ENCODE results near the gene SLC25A13.

The SLC25A13 gene

GRCh38 chr7:96308950-96309263, 13.0 kb downstream of the SLC25A13 start:
- Histone ChIP-seq H2AK5ac (ENCODE audit: low read length) (no peak overlapping the region), H4K12ac (ENCODE audit: low read depth, low read length) (no peak overlapping the region), H3K18ac (ENCODE audit: low read length) (no peak overlapping the region), H3K27ac (ENCODE audit: low read depth, low read length) (no peak overlapping the region), H4K91ac (ENCODE audit: low read depth, low read length) (no peak overlapping the region), H2BK12ac (ENCODE audit: low read length) (no peak overlapping the region), H4K8ac (ENCODE audit: low read depth, low read length) (no peak overlapping the region), H3K14ac (ENCODE audit: low read length) (no peak overlapping the region), H3K27me3 (ENCODE audit: insufficient read depth, low read length) (no peaks in the 10 kb centered on the region), H3K9me3 (ENCODE audit: insufficient read depth, low read depth, low read length) (no peaks in the 10 kb centered on the region), H3K23ac (ENCODE audit: low read length) (no peak overlapping the region), H3K79me2 (ENCODE audit: control insufficient read depth, insufficient read depth, low read length, poor library complexity) (peaks cover 2% of the 10 kb centered on the region), H2AFZ (ENCODE audit: insufficient read depth, low read length, poor library complexity) (no peak overlapping the region), H2BK5ac (ENCODE audit: low read depth, low read length, poor library complexity) (no peak overlapping the region), H2BK120ac (ENCODE audit: insufficient read depth, low read length, poor library complexity) (no peak overlapping the region), H3K4me2 (ENCODE audit: low read length) (no peak overlapping the region), H3K4ac (ENCODE audit: low read depth, low read length) (no peak overlapping the region), H3K36me3 (ENCODE audit: control insufficient read depth in 1 of 2, insufficient read depth in 2 of 2, low read length in 2 of 2) (no peaks in the 10 kb centered on the region), H3K4me3 (ENCODE audit: low read depth, low read length) (no peak overlapping the region), H3K4me1 (ENCODE audit: control insufficient read depth in 1 of 2, insufficient read depth in 2 of 2, low read length in 2 of 2) (peaks cover 0 to 2% of the 10 kb centered on the region in 2 experiments), H3K9ac (ENCODE audit: low read length) (no peak overlapping the region), H3K79me1 (ENCODE audit: low read length) (no peaks in the 10 kb centered on the region)
- no peak for DNase-seq

DNA sequence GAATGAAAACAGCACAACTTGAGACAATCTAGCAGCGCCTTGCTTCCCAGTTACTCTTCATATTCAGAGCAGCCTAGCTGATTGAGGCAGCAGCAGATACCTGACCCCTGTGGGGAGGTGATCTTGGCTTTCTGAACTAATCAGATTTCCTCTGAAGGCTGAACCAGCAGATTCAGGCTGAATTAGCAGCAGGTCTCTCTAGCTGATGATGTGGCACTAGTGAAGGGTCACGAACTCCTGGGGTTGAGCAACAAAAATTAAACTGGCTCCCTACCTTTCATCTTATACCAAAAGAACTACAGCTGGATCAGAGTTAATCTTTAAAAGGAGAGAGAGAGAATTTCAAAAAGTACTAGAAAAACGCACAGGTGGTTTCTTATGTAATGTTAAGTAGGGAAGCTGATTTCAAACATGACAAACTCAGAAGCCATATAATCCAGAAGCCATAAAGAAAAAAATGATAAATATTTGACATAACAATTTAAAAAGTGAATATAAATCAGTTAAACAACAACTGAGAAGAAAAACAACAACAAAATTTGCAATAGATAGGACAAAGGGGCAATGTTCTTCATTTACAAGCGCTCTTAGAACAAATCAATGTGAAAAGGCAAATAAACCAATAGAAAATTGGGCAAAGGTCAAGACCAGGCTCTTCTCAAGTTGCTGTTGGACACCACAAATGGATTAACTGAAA, 13.5 kb downstream of the SLC25A13 start:
- no peak overlapping the region for H4K12ac ChIP-seq (ENCODE audit: low read depth, low read length)
- no peaks in the 10 kb centered on the region for H3K27me3 ChIP-seq (ENCODE audit: insufficient read depth, low read length)
- no CpG with 5 or more reads among the region's 4 CpGs for WGBS (ENCODE audit: extremely low coverage, insufficient coverage, insufficient read length)
- no peaks in the 10 kb centered on the region for H3K36me3 ChIP-seq (ENCODE audit: control insufficient read depth in 1 of 2, insufficient read depth in 2 of 2, low read length in 2 of 2)
- H4K91ac ChIP-seq (ENCODE audit: low read depth, low read length) = no peak overlapping the region
- no peak overlapping the region for H2AFZ ChIP-seq (ENCODE audit: insufficient read depth, low read length, poor library complexity)
- H3K79me1 ChIP-seq (ENCODE audit: low read length) = no peaks in the 10 kb centered on the region
- no peak overlapping the region for H3K4ac ChIP-seq (ENCODE audit: low read depth, low read length)
- H3K9me3 ChIP-seq (ENCODE audit: insufficient read depth, low read depth, low read length) = no peaks in the 10 kb centered on the region
- H3K18ac ChIP-seq (ENCODE audit: low read length) = no peak overlapping the region
- no peak overlapping the region for H4K8ac ChIP-seq (ENCODE audit: low read depth, low read length)
- no peak overlapping the region for H2AK5ac ChIP-seq (ENCODE audit: low read length)
- no peak overlapping the region for H3K27ac ChIP-seq (ENCODE audit: low read depth, low read length)
- H2BK5ac ChIP-seq (ENCODE audit: low read depth, low read length, poor library complexity) = no peak overlapping the region
- no peak overlapping the region for H3K9ac ChIP-seq (ENCODE audit: low read length)
- H3K4me1 ChIP-seq (ENCODE audit: control insufficient read depth in 1 of 2, insufficient read depth in 2 of 2, low read length in 2 of 2) = peaks cover 3 to 5% of the 10 kb centered on the region in 2 experiments
- H2BK12ac ChIP-seq (ENCODE audit: low read length) = no peak overlapping the region
- peaks cover 2% of the 10 kb centered on the region for H3K79me2 ChIP-seq (ENCODE audit: control insufficient read depth, insufficient read depth, low read length, poor library complexity)
- DNase-seq = no peak
- H3K23ac ChIP-seq (ENCODE audit: low read length) = no peak overlapping the region
- no peak overlapping the region for H3K14ac ChIP-seq (ENCODE audit: low read length)
- H3K4me2 ChIP-seq (ENCODE audit: low read length) = no peak overlapping the region
- H2BK120ac ChIP-seq (ENCODE audit: insufficient read depth, low read length, poor library complexity) = no peak overlapping the region
- no peak overlapping the region for H3K4me3 ChIP-seq (ENCODE audit: low read depth, low read length)

DNA sequence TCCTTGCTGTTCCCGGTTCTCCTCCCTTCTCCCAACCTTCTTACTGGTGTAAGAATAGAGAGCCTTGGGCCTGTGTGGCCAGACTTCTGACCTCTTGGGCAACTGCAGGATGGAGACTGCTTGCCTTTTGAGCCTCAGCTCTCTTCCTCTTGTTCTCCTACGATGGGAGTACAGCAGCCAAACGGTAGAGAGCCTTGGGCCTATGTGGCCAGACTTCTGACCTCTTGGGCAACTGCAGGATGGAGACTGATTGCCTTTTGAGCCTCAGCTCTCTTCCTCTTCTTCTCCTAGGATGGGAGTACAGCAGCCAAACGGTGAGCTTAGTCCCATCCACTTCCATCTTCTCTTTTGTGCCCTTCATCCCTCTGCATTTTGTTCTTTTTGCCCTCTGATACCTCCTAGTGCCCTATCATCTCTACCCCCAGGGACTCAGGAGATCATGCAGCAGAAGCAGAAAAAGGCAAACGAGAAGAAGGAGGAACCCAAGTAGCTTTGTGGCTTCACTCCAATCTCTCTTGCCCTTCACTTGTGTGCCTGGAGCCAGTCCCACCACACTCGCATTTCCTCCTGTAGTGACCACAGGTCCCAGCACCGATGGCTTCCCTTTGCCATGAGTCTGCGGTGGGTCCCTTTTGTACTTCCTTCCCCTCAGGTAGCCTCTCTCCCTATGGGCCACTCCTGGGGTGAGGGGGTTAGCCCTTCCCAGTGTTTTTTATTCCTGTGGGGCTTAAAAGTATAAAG, 15.3 kb downstream of the SLC25A13 start:
- no CpG with 5 or more reads among the region's 8 CpGs for WGBS (ENCODE audit: extremely low coverage, insufficient coverage, insufficient read length)
- Histone ChIP-seq H2AK5ac (ENCODE audit: low read length) (no peak overlapping the region), H3K9me3 (ENCODE audit: insufficient read depth, low read depth, low read length) (no peaks in the 10 kb centered on the region), H3K79me1 (ENCODE audit: low read length) (no peaks in the 10 kb centered on the region), H3K27ac (ENCODE audit: low read depth, low read length) (no peak overlapping the region), H3K9ac (ENCODE audit: low read length) (no peak overlapping the region), H3K14ac (ENCODE audit: low read length) (no peak overlapping the region), H3K79me2 (ENCODE audit: control insufficient read depth, insufficient read depth, low read length, poor library complexity) (no peaks in the 10 kb centered on the region), H3K23ac (ENCODE audit: low read length) (no peak overlapping the region), H3K27me3 (ENCODE audit: insufficient read depth, low read length) (no peaks in the 10 kb centered on the region), H3K18ac (ENCODE audit: low read length) (no peak overlapping the region), H2BK5ac (ENCODE audit: low read depth, low read length, poor library complexity) (no peak overlapping the region), H4K8ac (ENCODE audit: low read depth, low read length) (no peak overlapping the region), H3K4me1 (ENCODE audit: control insufficient read depth in 1 of 2, insufficient read depth in 2 of 2, low read length in 2 of 2) (peaks cover 4% of the 10 kb centered on the region in 2 experiments), H3K4me3 (ENCODE audit: low read depth, low read length) (no peak overlapping the region), H4K91ac (ENCODE audit: low read depth, low read length) (no peak overlapping the region), H2BK12ac (ENCODE audit: low read length) (no peak overlapping the region), H3K4ac (ENCODE audit: low read depth, low read length) (no peak overlapping the region), H2BK120ac (ENCODE audit: insufficient read depth, low read length, poor library complexity) (no peak overlapping the region), H4K12ac (ENCODE audit: low read depth, low read length) (no peak overlapping the region), H2AFZ (ENCODE audit: insufficient read depth, low read length, poor library complexity) (no peak overlapping the region), H3K36me3 (ENCODE audit: control insufficient read depth in 1 of 2, insufficient read depth in 2 of 2, low read length in 2 of 2) (no peaks in the 10 kb centered on the region), H3K4me2 (ENCODE audit: low read length) (no peak overlapping the region)
- no peak for DNase-seq

- no CpG with 5 or more reads among the region's 2 CpGs for WGBS (ENCODE audit: extremely low coverage, insufficient coverage, insufficient read length)
Observed at GRCh38 chr7:96305915-96306314, 16.0 kb downstream of the SLC25A13 start.

More at GRCh38 chr7:96305915-96306314, 16.0 kb downstream of the SLC25A13 start:
- no peak overlapping the region for H3K4me2 ChIP-seq (ENCODE audit: low read length)
- no peak overlapping the region for H3K9ac ChIP-seq (ENCODE audit: low read length)
- no peak overlapping the region for H3K4ac ChIP-seq (ENCODE audit: low read depth, low read length)
- H3K18ac ChIP-seq (ENCODE audit: low read length) = no peak overlapping the region
- no peaks in the 10 kb centered on the region for H3K79me2 ChIP-seq (ENCODE audit: control insufficient read depth, insufficient read depth, low read length, poor library complexity)
- H3K14ac ChIP-seq (ENCODE audit: low read length) = no peak overlapping the region
- H2BK5ac ChIP-seq (ENCODE audit: low read depth, low read length, poor library complexity) = no peak overlapping the region
- H3K27ac ChIP-seq (ENCODE audit: low read depth, low read length) = no peak overlapping the region
- H4K91ac ChIP-seq (ENCODE audit: low read depth, low read length) = no peak overlapping the region
- no peaks in the 10 kb centered on the region for H3K9me3 ChIP-seq (ENCODE audit: insufficient read depth, low read depth, low read length)
- no peak overlapping the region for H4K8ac ChIP-seq (ENCODE audit: low read depth, low read length)
- no peak overlapping the region for H2AK5ac ChIP-seq (ENCODE audit: low read length)
- no peaks in the 10 kb centered on the region for H3K36me3 ChIP-seq (ENCODE audit: control insufficient read depth in 1 of 2, insufficient read depth in 2 of 2, low read length in 2 of 2)
- no peak overlapping the region for H4K12ac ChIP-seq (ENCODE audit: low read depth, low read length)
- no peak for DNase-seq
- no peak overlapping the region for H2AFZ ChIP-seq (ENCODE audit: insufficient read depth, low read length, poor library complexity)
- H3K4me1 ChIP-seq (ENCODE audit: control insufficient read depth in 1 of 2, insufficient read depth in 2 of 2, low read length in 2 of 2) = peaks cover 4% of the 10 kb centered on the region in 2 experiments
- H2BK12ac ChIP-seq (ENCODE audit: low read length) = no peak overlapping the region
- H3K4me3 ChIP-seq (ENCODE audit: low read depth, low read length) = no peak overlapping the region
- H3K79me1 ChIP-seq (ENCODE audit: low read length) = no peaks in the 10 kb centered on the region
- no peaks in the 10 kb centered on the region for H3K27me3 ChIP-seq (ENCODE audit: insufficient read depth, low read length)
- H2BK120ac ChIP-seq (ENCODE audit: insufficient read depth, low read length, poor library complexity) = no peak overlapping the region
- no peak overlapping the region for H3K23ac ChIP-seq (ENCODE audit: low read length)
